Suprapubic skin (tissue), 4 donors: Measurements from ENCODE around the gene ADAMTS17. TPM values are rescaled to one million over a fixed set of nuclear protein-coding genes. Genes with fewer than 3 reads are reported as not detected.

Experiments
- DNase-seq, 2 donors: peaks; one replicate each; pipeline ENCODE4 v3.0.0-alpha.2; 2019; ENCODE audit warnings: low spot score in 2 of 2
- H3K27ac ChIP-seq: fragments of 200-600 bp; sonication (generic); one replicate; pipeline ENCODE4 v1.5.1; 2019
- H3K27me3 ChIP-seq: fragments of 200-600 bp; sonication (generic); one replicate; pipeline ENCODE4 v1.5.1; 2019
- H3K36me3 ChIP-seq: fragments of 200-600 bp; sonication (generic); one replicate; pipeline ENCODE4 v1.5.1; 2019
- H3K4me1 ChIP-seq: fragments of 200-600 bp; sonication (generic); one replicate; pipeline ENCODE4 v1.5.1; 2019
- H3K4me3 ChIP-seq: fragments of 200-600 bp; sonication (generic); one replicate; pipeline ENCODE4 v1.5.1; 2019; ENCODE audit warnings: mild to moderate bottlenecking
- H3K9me3 ChIP-seq: fragments of 200-600 bp; sonication (generic); one replicate; pipeline ENCODE4 v1.5.1; 2019
- EP300 ChIP-seq: sonication (generic); formaldehyde crosslinking; IDR thresholded peaks from one replicate; pipeline ENCODE4 v1.6.1; 2017; ENCODE audit warnings: antibody characterized with exemption
- POLR2A ChIP-seq, 2 donors: fragments of 450-650 bp; IDR thresholded peaks; one replicate each; pipeline ENCODE4 v1.6.1; 2017; ENCODE audit warnings: antibody characterized with exemption in 2 of 2, mild to moderate bottlenecking in 2 of 2, moderate library complexity in 2 of 2
- POLR2AphosphoS5 ChIP-seq, 3 donors: sonication (generic); formaldehyde crosslinking; IDR thresholded peaks; one replicate each; pipeline ENCODE4 v1.6.1; 2017; ENCODE audit warnings: antibody characterized with exemption in 3 of 3
- WGBS: methylation state at CpG from one replicate; pipeline ENCODE4 v1.1.5; 2018; 5-methylcytosine and 5-hydroxymethylcytosine counted together
- total RNA-seq, 4 donors: library from RNA; depleted of rRNA; stranded (reverse); fragments of >200 nt; gene quantifications; one replicate each; pipeline ENCODE4 v1.1.0, GENCODE V29; 2016
- TF ChIP-seq, protein P1 (sequence below), 2 donors: fragments of 200-600 bp in 1 of 2; fragments of 450-650 bp in 1 of 2; sonication (generic) in 1 of 2; IDR thresholded peaks; one replicate each; pipeline ENCODE4 v1.5.1; 2016 to 2019; ENCODE audit warnings: antibody characterized with exemption in 2 of 2, mild to moderate bottlenecking in 1 of 2, moderate library complexity in 1 of 2

Gene ADAMTS17
- total RNA-seq, 4 donors from 2014 or later: 4.2 to 12.3 (median 6.3) TPM

DNA sequence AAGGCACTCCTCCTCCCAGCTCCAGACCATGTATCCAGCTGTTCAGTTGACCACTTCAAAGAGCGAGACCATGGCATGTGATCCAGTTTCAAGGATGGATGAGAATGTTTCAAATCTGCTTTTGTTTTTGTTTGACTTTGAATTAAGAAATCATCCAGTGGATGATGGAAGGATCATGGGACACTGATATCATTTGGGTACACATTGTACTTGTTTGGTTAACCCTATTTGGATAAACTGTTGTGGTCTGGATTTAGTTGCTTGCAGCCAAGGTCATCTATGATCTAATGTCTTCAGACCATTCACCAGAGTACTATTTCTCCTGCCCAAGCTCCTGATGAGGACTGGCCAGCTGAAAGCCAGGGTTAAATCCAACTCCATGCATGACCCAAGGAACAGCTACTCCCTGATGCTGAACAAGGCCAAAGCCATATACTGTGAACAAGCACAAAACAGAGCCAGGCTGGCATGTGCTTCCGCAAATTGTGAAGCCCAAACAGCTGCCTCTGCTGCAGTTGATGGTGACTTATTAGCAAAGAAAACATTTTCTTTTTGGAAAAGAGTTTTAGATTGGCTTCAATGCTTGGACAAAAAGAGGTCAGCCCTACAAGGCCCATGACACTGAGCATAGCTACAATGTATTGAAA lies 5.2 kb upstream of the ADAMTS17 start:
- H3K4me3 ChIP-seq: no peak overlapping the region
- no peaks in the 10 kb centered on the region for H3K9me3 ChIP-seq
- no peak for TF ChIP-seq POLR2AphosphoS5 (IDR thresholded peaks at IDR 0.05)
- DNase-seq: no peak
- peaks cover 26% of the 10 kb centered on the region for H3K4me1 ChIP-seq
- WGBS: 53% methylated on average over 2 of the region's 2 CpGs
- H3K36me3 ChIP-seq: no peaks in the 10 kb centered on the region
- H3K27ac ChIP-seq: peak overlapping the region; percentile 20
- H3K27me3 ChIP-seq: no peaks in the 10 kb centered on the region

DNA sequence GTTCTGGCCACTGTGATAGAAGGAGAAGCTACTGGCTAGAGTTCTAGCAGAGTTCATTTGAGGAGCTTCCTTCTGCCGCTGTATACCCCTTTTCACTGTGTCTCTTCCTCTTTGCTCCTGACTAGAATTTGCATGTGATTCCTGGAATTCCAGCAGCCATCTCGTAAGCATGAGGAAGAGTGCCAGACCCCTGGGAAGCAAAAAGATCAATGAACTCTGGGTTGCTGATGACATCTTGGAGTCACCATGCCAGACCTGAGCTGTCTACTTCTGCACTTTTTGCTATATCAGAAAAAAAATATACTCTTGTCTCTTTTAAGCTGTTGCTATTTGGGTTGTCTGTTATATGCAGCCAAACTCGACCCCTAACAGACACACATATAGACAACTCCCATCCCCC lies 3.7 kb upstream of the ADAMTS17 start:
- H3K9me3 ChIP-seq: no peaks in the 10 kb centered on the region
- no peak overlapping the region for H3K27ac ChIP-seq
- H3K4me1 ChIP-seq: peaks cover 30% of the 10 kb centered on the region
- no peak for DNase-seq
- no peak overlapping the region for H3K4me3 ChIP-seq
- TF ChIP-seq POLR2A (IDR thresholded peaks at IDR 0.05) (no peak), EP300 (no peak), POLR2AphosphoS5 (IDR thresholded peaks at IDR 0.05) (no peak)
- TF ChIP-seq, protein P1, sequence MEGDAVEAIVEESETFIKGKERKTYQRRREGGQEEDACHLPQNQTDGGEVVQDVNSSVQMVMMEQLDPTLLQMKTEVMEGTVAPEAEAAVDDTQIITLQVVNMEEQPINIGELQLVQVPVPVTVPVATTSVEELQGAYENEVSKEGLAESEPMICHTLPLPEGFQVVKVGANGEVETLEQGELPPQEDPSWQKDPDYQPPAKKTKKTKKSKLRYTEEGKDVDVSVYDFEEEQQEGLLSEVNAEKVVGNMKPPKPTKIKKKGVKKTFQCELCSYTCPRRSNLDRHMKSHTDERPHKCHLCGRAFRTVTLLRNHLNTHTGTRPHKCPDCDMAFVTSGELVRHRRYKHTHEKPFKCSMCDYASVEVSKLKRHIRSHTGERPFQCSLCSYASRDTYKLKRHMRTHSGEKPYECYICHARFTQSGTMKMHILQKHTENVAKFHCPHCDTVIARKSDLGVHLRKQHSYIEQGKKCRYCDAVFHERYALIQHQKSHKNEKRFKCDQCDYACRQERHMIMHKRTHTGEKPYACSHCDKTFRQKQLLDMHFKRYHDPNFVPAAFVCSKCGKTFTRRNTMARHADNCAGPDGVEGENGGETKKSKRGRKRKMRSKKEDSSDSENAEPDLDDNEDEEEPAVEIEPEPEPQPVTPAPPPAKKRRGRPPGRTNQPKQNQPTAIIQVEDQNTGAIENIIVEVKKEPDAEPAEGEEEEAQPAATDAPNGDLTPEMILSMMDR (IDR thresholded peaks at IDR 0.05): no peak
- no peaks in the 10 kb centered on the region for H3K36me3 ChIP-seq
- H3K27me3 ChIP-seq: peaks cover 3% of the 10 kb centered on the region
- 81% methylated on average over 3 of the region's 3 CpGs for WGBS

DNA sequence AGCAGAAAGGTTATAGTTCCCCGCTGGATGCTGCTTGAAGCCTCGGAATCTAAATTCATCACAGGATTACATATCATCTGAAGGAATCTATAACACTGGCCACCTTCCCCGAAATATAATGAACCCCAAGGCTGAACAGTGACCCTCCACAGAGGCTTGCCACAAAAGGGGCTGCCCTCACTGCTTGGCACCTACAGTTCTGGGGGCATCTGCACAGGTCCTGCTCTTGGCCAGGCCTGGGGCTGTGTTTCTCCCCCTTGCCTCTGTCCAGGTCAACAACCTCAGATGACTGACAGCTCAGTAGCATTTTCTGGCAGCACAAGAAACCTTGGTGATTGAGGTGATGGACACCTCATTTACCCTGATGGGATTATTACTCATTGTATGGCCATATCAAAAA lies 1.5 kb upstream of the ADAMTS17 start:
- Histone ChIP-seq H3K27ac (no peak overlapping the region), H3K4me3 (no peak overlapping the region), H3K9me3 (no peaks in the 10 kb centered on the region), H3K4me1 (peaks cover 25% of the 10 kb centered on the region), H3K36me3 (no peaks in the 10 kb centered on the region), H3K27me3 (peaks cover 3% of the 10 kb centered on the region)
- no peak for TF ChIP-seq EP300
- no peak for TF ChIP-seq POLR2A (IDR thresholded peaks at IDR 0.05)
- TF ChIP-seq, protein P1 (IDR thresholded peaks at IDR 0.05): no peak
- TF ChIP-seq POLR2AphosphoS5 (IDR thresholded peaks at IDR 0.05): no peak
- DNase-seq: no peak
- WGBS: 94% methylated on average over 3 of the region's 3 CpGs

DNA sequence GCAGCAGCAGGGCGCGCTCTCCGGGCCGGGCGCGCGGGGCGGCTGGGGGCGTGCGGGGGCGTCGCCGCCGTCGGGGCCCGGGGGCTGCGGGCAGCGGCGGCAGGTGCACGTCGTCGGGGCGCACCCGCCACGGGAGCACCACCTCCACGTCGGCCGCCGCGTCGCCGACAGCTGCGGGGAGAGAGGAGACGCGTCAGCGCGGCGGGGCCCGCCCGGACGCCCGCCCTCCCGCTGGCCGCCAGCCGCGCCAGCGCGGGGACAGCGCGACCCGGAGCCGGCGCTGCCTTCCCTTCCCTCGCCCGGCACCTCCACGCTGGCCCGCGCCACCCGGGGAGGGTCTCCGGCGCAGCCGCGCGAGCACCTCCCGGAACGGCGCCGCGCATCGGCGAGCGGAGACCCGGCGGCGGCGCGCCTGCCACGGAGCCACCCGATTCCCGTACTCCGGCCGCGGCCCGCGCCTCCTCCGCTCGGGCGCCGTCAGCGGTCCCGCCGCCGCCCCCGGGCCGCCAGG lies 481 bp downstream of the ADAMTS17 start:
- peak overlapping the region; percentile 72 for H3K4me3 ChIP-seq
- DNase-seq: no peak

DNA sequence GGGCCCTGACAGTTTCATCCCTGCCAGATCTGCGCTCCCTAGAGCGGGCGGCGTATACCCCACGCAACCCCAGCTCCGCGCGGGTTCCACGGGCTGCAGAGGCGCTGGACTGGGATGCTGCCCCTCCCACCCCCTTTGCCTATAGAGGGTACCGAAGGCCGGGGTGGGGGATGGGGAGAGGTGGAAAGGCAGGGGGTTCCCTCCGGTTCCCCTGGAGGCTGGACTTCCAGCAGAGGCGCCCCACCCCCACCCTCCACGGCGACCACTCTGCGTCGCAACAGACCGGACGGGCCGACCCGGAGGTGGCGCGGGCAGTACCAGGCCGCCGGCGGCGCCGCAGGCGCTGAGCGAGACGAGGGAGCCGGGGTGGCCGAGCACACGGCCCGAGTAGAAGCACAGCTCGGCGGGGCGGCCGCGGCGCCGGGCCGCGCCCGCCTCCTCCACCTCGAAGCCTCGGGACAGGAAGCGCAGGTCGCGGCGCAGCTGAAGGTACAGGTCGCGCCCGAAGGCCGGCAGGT lies 995 bp downstream of the ADAMTS17 start:
- TF ChIP-seq EP300: no peak
- TF ChIP-seq, protein P1 (IDR thresholded peaks at IDR 0.05): no peak
- no peak for TF ChIP-seq POLR2AphosphoS5 (IDR thresholded peaks at IDR 0.05)
- TF ChIP-seq POLR2A (IDR thresholded peaks at IDR 0.05): no peak
- Histone ChIP-seq H3K4me3 (peak overlapping the region; percentile 72), H3K27ac (no peak overlapping the region), H3K36me3 (no peaks in the 10 kb centered on the region), H3K4me1 (peaks cover 32% of the 10 kb centered on the region), H3K9me3 (no peaks in the 10 kb centered on the region), H3K27me3 (peaks cover 3% of the 10 kb centered on the region)
- WGBS: no CpG with 5 or more reads among the region's 56 CpGs
- no peak for DNase-seq

More for the DNA sequence above, 481 bp downstream of the ADAMTS17 start:
- H3K36me3 ChIP-seq: no peaks in the 10 kb centered on the region
- peak overlapping the region; percentile 59 for H3K27ac ChIP-seq
- H3K4me1 ChIP-seq: peaks cover 27% of the 10 kb centered on the region
- no peaks in the 10 kb centered on the region for H3K9me3 ChIP-seq
- no peak for TF ChIP-seq POLR2A (IDR thresholded peaks at IDR 0.05)
- TF ChIP-seq, protein P1 (IDR thresholded peaks at IDR 0.05): no peak
- no peak for TF ChIP-seq POLR2AphosphoS5 (IDR thresholded peaks at IDR 0.05)
- WGBS: no CpG with 5 or more reads among the region's 95 CpGs
- peaks cover 3% of the 10 kb centered on the region for H3K27me3 ChIP-seq
